ENCODE data around the gene MPP3.
"Not testable (repeated sequence)": the region's sequence is repeated elsewhere in the genome, so short reads cannot be mapped to it uniquely, and the experiment has no call there.

Gene MPP3

DNA sequence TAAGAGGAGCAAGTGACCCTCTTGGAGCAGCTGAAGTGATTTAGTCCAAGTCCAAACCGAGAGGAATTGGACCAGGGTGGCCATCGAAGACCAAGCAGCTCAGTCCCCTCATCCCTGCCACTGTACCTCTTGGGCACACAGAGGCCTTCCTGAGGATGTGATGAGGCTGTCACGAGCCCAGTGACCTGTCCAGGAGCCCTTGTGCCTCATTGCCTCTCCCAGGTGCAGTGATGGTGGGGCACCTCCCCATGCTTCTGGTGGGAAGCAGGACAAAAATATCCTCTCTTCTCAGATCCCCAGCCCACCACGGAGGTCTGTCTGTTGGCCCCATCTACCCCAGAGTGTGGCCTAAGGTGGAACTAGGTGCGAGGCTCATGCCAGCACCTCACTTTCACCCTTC is 11.3 kb upstream of the MPP3 start:
- H3K9me3 ChIP-seq (ENCODE audit: low read length) = no peaks in the 10 kb centered on the region

GRCh38 chr17:43842975-43843325 is 10.0 kb upstream of the MPP3 start:
- Histone ChIP-seq H3K4me1 (ENCODE audit: insufficient read depth, low read length) (no peaks in the 10 kb centered on the region), H3K27ac (ENCODE audit: low read depth, low read length) (no peak overlapping the region), H3K9ac (ENCODE audit: low read length) (no peak overlapping the region), H3K27me3 (ENCODE audit: control insufficient read depth in 1 of 2, insufficient read depth in 2 of 2, low read length in 2 of 2) (peaks cover 0 to 5% of the 10 kb centered on the region in 2 donors), H3K4me3 (ENCODE audit: low read depth in 1 of 2, low read length in 2 of 2) (no peak overlapping the region), H3K9me3 (ENCODE audit: low read length) (no peaks in the 10 kb centered on the region), H3K36me3 (ENCODE audit: insufficient read depth, low read length) (no peaks in the 10 kb centered on the region)

More for the DNA sequence above, 11.3 kb upstream of the MPP3 start:
- Histone ChIP-seq H3K4me3 (ENCODE audit: low read depth in 1 of 2, low read length in 2 of 2) (no peak overlapping the region), H3K27me3 (ENCODE audit: control insufficient read depth in 1 of 2, insufficient read depth in 2 of 2, low read length in 2 of 2) (peaks cover 0 to 5% of the 10 kb centered on the region in 2 donors), H3K27ac (ENCODE audit: low read depth, low read length) (no peak overlapping the region), H3K36me3 (ENCODE audit: insufficient read depth, low read length) (no peaks in the 10 kb centered on the region), H3K9ac (ENCODE audit: low read length) (no peak overlapping the region), H3K4me1 (ENCODE audit: insufficient read depth, low read length) (no peaks in the 10 kb centered on the region)

GRCh38 chr17:43842091-43842974 is 9.4 kb upstream of the MPP3 start:
- not testable (repeated sequence) for H3K4me3 ChIP-seq (ENCODE audit: low read depth in 1 of 2, low read length in 2 of 2); H3K27me3 ChIP-seq (ENCODE audit: control insufficient read depth in 1 of 2, insufficient read depth in 2 of 2, low read length in 2 of 2); H3K9me3 ChIP-seq (ENCODE audit: low read length); H3K9ac ChIP-seq (ENCODE audit: low read length); H3K36me3 ChIP-seq (ENCODE audit: insufficient read depth, low read length); H3K27ac ChIP-seq (ENCODE audit: low read depth, low read length); H3K4me1 ChIP-seq (ENCODE audit: insufficient read depth, low read length)

DNA sequence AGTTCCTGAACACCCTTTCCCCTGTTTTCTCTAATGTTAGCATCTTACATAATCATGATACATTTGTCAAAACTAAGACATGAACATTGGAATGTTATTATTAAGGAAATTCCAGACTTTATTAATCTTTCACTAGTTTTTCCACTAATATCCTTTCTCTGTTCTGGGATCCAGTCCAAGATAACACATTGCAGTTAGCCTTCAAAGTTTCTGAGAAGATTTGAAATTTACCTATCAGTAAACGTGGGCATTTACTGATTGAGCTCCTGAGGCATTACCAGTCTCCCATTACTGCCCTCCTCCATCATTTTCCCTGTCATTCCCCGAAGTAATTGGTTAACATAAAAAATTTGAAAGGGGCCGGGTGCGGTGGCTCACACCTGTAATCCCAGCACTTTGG is 8.3 kb upstream of the MPP3 start:
- no peaks in the 10 kb centered on the region for H3K9me3 ChIP-seq (ENCODE audit: low read length)
- H3K27me3 ChIP-seq (ENCODE audit: control insufficient read depth in 1 of 2, insufficient read depth in 2 of 2, low read length in 2 of 2) = peaks cover 0 to 5% of the 10 kb centered on the region in 2 donors
- H3K27ac ChIP-seq (ENCODE audit: low read depth, low read length) = no peak overlapping the region
- H3K36me3 ChIP-seq (ENCODE audit: insufficient read depth, low read length) = no peaks in the 10 kb centered on the region
- H3K4me3 ChIP-seq (ENCODE audit: low read depth in 1 of 2, low read length in 2 of 2) = no peak overlapping the region
- no peaks in the 10 kb centered on the region for H3K4me1 ChIP-seq (ENCODE audit: insufficient read depth, low read length)
- H3K9ac ChIP-seq (ENCODE audit: low read length) = no peak overlapping the region

DNA sequence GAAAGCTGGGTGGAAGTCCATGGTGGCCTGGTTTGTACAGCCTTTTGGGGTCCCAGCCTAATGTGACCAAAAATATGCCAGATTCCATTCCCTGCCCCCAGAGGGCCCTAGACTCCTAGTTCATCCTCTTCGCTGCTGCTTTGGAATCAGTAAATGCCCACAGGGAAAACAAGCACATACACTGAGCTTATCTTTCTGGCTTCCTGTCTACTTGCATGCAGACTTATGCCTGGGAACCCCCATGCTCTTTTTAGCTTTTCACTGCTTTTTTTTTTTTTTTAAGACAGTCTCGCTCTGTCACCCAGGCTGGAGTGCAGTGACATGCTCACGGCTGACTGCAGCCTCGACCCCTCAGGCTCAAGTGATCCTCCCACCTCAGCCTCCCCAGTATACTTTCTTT is 7.9 kb upstream of the MPP3 start:
- Histone ChIP-seq H3K9ac (ENCODE audit: low read length) (no peak overlapping the region), H3K27me3 (ENCODE audit: control insufficient read depth in 1 of 2, insufficient read depth in 2 of 2, low read length in 2 of 2) (peaks cover 0 to 5% of the 10 kb centered on the region in 2 donors), H3K4me3 (ENCODE audit: low read depth in 1 of 2, low read length in 2 of 2) (no peak overlapping the region), H3K27ac (ENCODE audit: low read depth, low read length) (no peak overlapping the region), H3K9me3 (ENCODE audit: low read length) (no peaks in the 10 kb centered on the region), H3K4me1 (ENCODE audit: insufficient read depth, low read length) (no peaks in the 10 kb centered on the region), H3K36me3 (ENCODE audit: insufficient read depth, low read length) (no peaks in the 10 kb centered on the region)

GRCh38 chr17:43839670-43840108 is 6.7 kb upstream of the MPP3 start:
- Histone ChIP-seq H3K36me3 (ENCODE audit: insufficient read depth, low read length) (no peaks in the 10 kb centered on the region), H3K27ac (ENCODE audit: low read depth, low read length) (no peak overlapping the region), H3K4me3 (ENCODE audit: low read depth in 1 of 2, low read length in 2 of 2) (no peak overlapping the region), H3K4me1 (ENCODE audit: insufficient read depth, low read length) (no peaks in the 10 kb centered on the region), H3K27me3 (ENCODE audit: control insufficient read depth in 1 of 2, insufficient read depth in 2 of 2, low read length in 2 of 2) (peaks cover 0 to 5% of the 10 kb centered on the region in 2 donors), H3K9me3 (ENCODE audit: low read length) (no peaks in the 10 kb centered on the region), H3K9ac (ENCODE audit: low read length) (no peak overlapping the region)

DNA sequence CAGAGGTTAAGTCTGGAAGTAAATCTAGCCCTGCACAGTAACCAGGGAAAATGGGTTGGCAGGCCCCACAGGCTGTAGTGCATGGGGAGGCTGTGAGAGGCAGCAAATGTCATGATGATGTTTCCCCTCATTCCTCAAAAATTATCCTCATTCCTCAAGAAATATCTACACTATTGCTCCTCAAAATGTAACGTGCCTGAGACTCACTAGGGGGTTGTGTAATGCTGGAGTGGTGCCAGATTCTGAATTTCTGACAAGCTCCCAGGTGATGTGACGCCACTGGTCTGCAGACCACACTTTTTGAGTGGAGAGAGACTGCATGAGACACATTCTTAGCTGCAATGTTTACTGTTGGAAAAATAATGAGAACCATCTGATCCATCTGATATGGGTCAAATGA is 1.2 kb upstream of the MPP3 start:
- no peak overlapping the region for H3K9ac ChIP-seq (ENCODE audit: low read length)

DNA sequence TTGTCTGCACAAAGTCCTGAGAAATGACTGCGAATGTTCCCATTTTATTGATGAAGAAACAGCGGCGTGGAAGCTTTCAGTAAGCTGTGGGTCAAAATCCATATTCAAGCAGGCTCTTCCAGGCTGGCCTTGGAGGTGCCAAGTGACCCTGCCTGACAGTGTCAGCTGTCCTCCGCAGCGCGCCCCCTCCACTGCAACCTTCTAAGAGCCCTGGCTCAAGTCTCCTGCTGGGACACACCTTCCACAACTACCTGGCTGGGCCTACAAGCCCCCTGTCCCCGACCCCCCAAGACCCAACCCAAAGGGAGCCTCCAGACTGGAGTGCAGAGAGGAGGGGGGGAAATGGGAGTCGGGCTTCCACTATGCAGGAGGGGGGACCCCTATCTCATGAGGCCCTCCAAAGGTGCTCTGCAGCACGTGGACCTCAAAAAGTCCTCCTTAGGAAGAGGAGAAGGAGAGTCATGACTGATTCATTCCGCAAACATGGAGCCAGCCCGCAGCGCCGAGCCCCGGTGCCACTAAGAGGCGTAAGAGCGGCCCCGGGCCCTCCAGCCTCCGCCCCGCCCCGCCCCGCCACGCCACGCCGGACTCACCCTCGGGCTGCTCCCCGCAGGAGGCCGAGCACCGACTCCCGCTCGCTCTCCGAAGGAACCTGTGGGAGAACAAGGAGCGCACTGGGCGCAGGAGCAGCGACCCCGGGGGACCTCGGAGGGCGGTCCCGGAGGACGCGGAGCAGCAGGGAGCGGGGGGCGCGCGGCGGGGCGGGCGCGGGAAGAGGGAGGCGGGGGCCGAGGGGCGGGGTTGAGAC is 574 bp downstream of the MPP3 start:
- H3K4me3 ChIP-seq (ENCODE audit: low read depth in 1 of 2, low read length in 2 of 2) = peak overlapping the region; percentile 68 to 72
- peaks cover 23% of the 10 kb centered on the region for H3K36me3 ChIP-seq (ENCODE audit: insufficient read depth, low read length)
- peaks cover 13% of the 10 kb centered on the region for H3K4me1 ChIP-seq (ENCODE audit: insufficient read depth, low read length)
- no peak overlapping the region for H3K9ac ChIP-seq (ENCODE audit: low read length)
- H3K9me3 ChIP-seq (ENCODE audit: low read length) = no peaks in the 10 kb centered on the region
- no peak overlapping the region for H3K27ac ChIP-seq (ENCODE audit: low read depth, low read length)
- H3K27me3 ChIP-seq (ENCODE audit: control insufficient read depth in 1 of 2, insufficient read depth in 2 of 2, low read length in 2 of 2) = no peaks in the 10 kb centered on the region

More for the DNA sequence above, 1.2 kb upstream of the MPP3 start:
- H3K9me3 ChIP-seq (ENCODE audit: low read length) = no peaks in the 10 kb centered on the region
- peaks cover 13% of the 10 kb centered on the region for H3K4me1 ChIP-seq (ENCODE audit: insufficient read depth, low read length)
- peaks cover 13% of the 10 kb centered on the region for H3K36me3 ChIP-seq (ENCODE audit: insufficient read depth, low read length)
- no peak overlapping the region for H3K27ac ChIP-seq (ENCODE audit: low read depth, low read length)
- H3K4me3 ChIP-seq (ENCODE audit: low read depth in 1 of 2, low read length in 2 of 2) = no peak overlapping the region
- H3K27me3 ChIP-seq (ENCODE audit: control insufficient read depth in 1 of 2, insufficient read depth in 2 of 2, low read length in 2 of 2) = no peaks in the 10 kb centered on the region

GRCh38 chr17:43831633-43832032 is 1.3 kb downstream of the MPP3 start:
- Histone ChIP-seq H3K27me3 (ENCODE audit: control insufficient read depth in 1 of 2, insufficient read depth in 2 of 2, low read length in 2 of 2) (no peaks in the 10 kb centered on the region), H3K4me1 (ENCODE audit: insufficient read depth, low read length) (peaks cover 13% of the 10 kb centered on the region), H3K9me3 (ENCODE audit: low read length) (no peaks in the 10 kb centered on the region), H3K4me3 (ENCODE audit: low read depth in 1 of 2, low read length in 2 of 2) (no peak overlapping the region), H3K36me3 (ENCODE audit: insufficient read depth, low read length) (peaks cover 23% of the 10 kb centered on the region), H3K9ac (ENCODE audit: low read length) (no peak overlapping the region), H3K27ac (ENCODE audit: low read depth, low read length) (no peak overlapping the region)

- H3K9ac ChIP-seq (ENCODE audit: low read length) = no peak overlapping the region
- peaks cover 31% of the 10 kb centered on the region for H3K36me3 ChIP-seq (ENCODE audit: insufficient read depth, low read length)
- H3K27ac ChIP-seq (ENCODE audit: low read depth, low read length) = no peak overlapping the region
Measured at GRCh38 chr17:43830510-43831140, 2.3 kb downstream of the MPP3 start.

GRCh38 chr17:43829738-43830137 is 3.2 kb downstream of the MPP3 start:
- Histone ChIP-seq H3K27me3 (ENCODE audit: control insufficient read depth in 1 of 2, insufficient read depth in 2 of 2, low read length in 2 of 2) (no peaks in the 10 kb centered on the region), H3K9me3 (ENCODE audit: low read length) (no peaks in the 10 kb centered on the region), H3K36me3 (ENCODE audit: insufficient read depth, low read length) (peaks cover 39% of the 10 kb centered on the region), H3K27ac (ENCODE audit: low read depth, low read length) (no peak overlapping the region), H3K4me1 (ENCODE audit: insufficient read depth, low read length) (peaks cover 13% of the 10 kb centered on the region), H3K9ac (ENCODE audit: low read length) (no peak overlapping the region), H3K4me3 (ENCODE audit: low read depth in 1 of 2, low read length in 2 of 2) (no peak overlapping the region)

More at GRCh38 chr17:43830510-43831140, 2.3 kb downstream of the MPP3 start:
- peaks cover 13% of the 10 kb centered on the region for H3K4me1 ChIP-seq (ENCODE audit: insufficient read depth, low read length)
- no peak overlapping the region for H3K4me3 ChIP-seq (ENCODE audit: low read depth in 1 of 2, low read length in 2 of 2)
- no peaks in the 10 kb centered on the region for H3K27me3 ChIP-seq (ENCODE audit: control insufficient read depth in 1 of 2, insufficient read depth in 2 of 2, low read length in 2 of 2)
- no peaks in the 10 kb centered on the region for H3K9me3 ChIP-seq (ENCODE audit: low read length)

Data from muscle layer of colon (tissue), 2 donors.